GM12865 (cell line): ENCODE data around the gene CENPP.

Experiments
- DNase-seq: peaks from one replicate; pipeline ENCODE4 v3.0.0; 2010; ENCODE audit warnings: low read depth
- H3K4me3 ChIP-seq: 2 replicates; pipeline ENCODE4 v1.5.1; 2011; ENCODE audit warnings: mild to moderate bottlenecking, low read depth, low read length, control low read depth
- TF ChIP-seq, protein P1 (sequence below): IDR thresholded peaks from 2 replicates; pipeline ENCODE4 v1.5.1; 2011; ENCODE audit warnings: low read length, control low read depth, low read depth, inconsistent platforms; ENCODE audit not compliant: insufficient read depth; ENCODE audit errors: missing control alignments

The CENPP gene

DNA sequence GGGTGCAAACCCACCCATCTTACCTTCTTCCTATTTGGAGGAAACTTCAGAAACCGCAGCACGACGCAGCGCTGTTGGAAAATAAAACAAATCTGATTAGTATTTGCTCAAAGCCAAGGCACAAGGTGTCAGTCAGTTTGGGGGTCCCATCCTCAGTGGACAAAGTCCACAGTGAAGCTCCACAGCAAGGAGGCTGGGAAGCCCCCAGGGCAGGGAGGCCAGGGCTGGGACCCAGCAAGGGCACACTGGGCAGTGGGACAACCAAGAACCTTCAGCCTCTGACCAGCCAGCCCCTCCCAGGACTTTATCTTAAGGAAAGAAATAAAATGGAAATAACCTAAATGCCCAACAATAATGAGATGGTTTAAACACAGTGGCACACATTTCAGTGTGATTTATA lies 332.9 kb downstream of the CENPP start:
- DNase-seq: no peak
- no peak overlapping the region for H3K4me3 ChIP-seq
- TF ChIP-seq, protein P1, sequence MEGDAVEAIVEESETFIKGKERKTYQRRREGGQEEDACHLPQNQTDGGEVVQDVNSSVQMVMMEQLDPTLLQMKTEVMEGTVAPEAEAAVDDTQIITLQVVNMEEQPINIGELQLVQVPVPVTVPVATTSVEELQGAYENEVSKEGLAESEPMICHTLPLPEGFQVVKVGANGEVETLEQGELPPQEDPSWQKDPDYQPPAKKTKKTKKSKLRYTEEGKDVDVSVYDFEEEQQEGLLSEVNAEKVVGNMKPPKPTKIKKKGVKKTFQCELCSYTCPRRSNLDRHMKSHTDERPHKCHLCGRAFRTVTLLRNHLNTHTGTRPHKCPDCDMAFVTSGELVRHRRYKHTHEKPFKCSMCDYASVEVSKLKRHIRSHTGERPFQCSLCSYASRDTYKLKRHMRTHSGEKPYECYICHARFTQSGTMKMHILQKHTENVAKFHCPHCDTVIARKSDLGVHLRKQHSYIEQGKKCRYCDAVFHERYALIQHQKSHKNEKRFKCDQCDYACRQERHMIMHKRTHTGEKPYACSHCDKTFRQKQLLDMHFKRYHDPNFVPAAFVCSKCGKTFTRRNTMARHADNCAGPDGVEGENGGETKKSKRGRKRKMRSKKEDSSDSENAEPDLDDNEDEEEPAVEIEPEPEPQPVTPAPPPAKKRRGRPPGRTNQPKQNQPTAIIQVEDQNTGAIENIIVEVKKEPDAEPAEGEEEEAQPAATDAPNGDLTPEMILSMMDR: no peak

DNA sequence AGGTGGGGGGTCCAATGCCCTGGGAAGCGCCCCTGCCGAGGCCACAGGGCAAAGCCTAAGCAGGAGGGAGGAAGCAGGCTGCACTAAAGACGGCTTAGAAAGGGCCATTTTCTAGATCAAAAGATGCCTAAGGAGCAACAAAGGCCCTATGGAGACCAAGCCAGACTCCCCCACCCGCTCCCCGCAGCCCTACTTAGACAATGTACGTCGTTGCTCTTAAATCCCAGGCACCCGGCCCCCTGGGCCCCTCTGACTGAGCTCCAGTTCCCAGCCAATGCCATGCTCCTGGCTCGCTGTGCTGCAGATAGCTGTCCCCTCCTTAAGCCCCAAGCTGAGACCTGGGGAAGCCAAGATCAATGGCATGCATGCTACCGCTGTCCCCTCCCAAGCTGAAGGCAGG lies 333.8 kb downstream of the CENPP start:
- DNase-seq: no peak
- TF ChIP-seq, protein P1: no peak
- H3K4me3 ChIP-seq: no peak overlapping the region

DNA sequence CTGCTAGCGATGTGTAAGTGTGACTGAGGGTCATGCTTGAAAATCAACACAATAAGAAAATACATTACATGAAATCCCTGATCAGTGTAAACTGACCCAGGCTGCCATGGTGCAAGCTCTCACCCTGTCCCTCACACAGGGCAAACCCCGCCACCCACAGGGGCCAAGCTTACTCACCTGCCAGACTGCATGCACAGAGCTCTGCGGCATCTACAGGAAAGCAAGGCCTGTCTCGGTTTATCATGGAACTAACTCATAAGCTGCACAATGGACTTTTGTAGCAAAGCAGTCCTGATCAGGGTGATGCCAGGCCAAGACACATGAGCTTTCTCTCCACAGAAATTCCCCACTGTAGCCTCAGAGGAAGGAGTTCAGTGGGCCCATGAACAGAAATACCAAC lies 334.5 kb downstream of the CENPP start:
- TF ChIP-seq, protein P1: no peak
- no peak overlapping the region for H3K4me3 ChIP-seq
- no peak for DNase-seq

DNA sequence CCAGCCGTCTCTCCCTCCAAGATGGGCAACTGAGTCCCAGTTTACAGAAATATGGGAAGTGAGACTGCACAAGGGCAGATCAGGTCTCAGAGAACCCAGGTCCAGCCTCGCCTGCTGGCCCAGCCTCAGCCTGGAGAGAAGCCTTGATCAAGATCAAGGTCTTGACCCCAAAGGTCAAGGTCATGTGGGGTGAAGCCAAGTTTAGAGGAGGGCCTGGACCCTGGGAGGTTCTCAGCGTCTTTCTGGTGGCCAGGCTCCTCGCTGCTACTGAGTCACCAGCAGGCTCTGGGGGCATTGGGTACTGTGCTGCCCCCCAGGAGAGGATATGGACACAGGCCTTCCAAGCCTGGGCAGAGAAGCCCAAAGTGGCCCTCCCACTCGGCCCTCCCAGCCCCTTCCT lies 335.4 kb downstream of the CENPP start:
- TF ChIP-seq, protein P1: no peak
- no peak overlapping the region for H3K4me3 ChIP-seq
- DNase-seq: no peak

DNA sequence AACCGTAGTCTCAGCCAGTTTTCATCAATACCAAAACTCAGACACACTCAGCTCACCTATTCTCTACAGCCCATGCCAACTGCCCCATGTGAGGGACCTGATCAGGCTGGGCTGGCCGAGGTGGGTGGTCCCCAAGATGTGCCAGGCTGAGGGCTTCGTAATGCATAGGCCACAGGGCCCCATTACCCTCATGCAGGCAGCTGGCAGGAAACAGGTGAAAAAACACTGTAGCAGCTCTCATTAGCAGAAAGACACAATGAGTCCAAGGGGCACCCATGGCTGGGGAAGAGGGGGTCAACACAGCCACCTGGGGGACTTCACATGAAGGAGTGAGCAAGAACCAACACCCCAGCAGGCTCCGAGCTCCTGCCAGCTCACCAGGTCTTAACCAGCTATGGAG lies 336.0 kb downstream of the CENPP start:
- no peak for DNase-seq
- no peak overlapping the region for H3K4me3 ChIP-seq
- TF ChIP-seq, protein P1: no peak

DNA sequence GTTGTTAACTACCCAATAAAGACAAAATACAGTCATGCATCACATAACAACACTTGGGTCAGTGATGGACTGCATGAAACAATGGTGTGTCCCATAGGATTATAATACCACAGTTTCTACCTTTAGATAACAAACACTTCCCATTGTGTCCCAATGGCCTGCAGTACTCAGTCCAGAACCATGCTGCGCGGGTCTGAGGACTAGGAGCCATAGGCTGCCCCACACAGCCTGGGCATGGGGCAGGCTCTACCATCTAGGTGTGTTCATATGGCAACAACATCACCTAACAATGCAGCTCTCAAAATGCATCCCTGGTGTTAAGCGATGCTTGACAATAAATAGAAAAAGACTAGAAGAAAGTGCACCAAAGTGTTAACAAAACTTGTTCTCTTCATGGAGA lies 337.4 kb downstream of the CENPP start:
- TF ChIP-seq, protein P1: no peak
- H3K4me3 ChIP-seq: no peak overlapping the region
- DNase-seq: no peak

DNA sequence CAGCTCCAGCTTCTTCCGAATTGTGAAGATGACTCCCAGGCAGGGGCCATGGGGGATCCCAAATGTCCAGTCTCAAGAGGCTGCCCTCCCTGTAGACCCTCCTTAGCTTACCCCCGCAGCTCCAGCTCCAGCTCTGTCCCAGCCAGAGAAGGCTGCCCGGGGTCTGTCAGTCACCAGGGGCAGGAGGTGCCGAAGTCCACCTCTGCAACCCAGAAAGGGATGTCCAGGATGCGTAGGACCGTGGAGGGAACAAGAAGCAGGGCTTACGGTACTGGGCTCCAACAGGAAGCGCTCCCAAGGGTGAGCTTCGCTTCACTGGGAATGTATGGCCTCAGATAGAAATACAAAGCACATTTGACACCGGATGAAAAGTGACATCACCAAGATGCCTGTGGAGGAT lies 338.2 kb downstream of the CENPP start:
- TF ChIP-seq, protein P1: no peak
- no peak for DNase-seq
- H3K4me3 ChIP-seq: no peak overlapping the region
